Fibroblast of skin of right biceps (primary cell): ENCODE data around the gene HS3ST4.

Experiments
- DNase-seq: peaks from one replicate; pipeline ENCODE4 v3.0.0-alpha.2; 2013

HS3ST4 gene

GRCh38 chr16:25828510-25828909, 136.8 kb downstream of the HS3ST4 start:
- DNase-seq, result no peak

GRCh38 chr16:25832291-25832690, 140.5 kb downstream of the HS3ST4 start:
- no peak for DNase-seq

GRCh38 chr16:25834101-25834500, 142.3 kb downstream of the HS3ST4 start:
- DNase-seq, result no peak

DNA sequence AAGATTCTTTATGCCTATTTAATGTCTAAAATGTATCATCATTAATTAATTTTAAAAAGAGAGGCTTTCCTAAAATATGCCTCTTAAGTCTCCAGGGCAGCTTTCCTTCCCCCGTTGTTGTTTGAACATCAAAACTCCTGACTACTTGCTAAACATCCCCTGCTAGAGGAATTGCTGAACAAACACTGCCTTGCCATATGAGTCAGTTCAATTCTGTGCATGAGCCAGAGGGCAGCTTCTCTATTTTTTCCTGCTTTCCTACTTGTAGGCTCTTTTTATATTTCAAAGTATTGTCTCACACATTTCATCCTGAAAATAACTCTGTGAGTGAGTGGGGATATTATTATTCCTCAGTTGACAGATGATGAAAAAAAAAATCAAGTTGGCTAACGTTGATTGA, 143.4 kb downstream of the HS3ST4 start:
- no peak for DNase-seq

- DNase-seq, result peak; percentile 43
These were observed 147.0 kb downstream of the HS3ST4 start for GRCh38 chr16:25838724-25839186.

GRCh38 chr16:25841761-25842160, 150.0 kb downstream of the HS3ST4 start:
- no peak for DNase-seq

- no peak for DNase-seq
These were observed 154.1 kb downstream of the HS3ST4 start for GRCh38 chr16:25845901-25846300.

- no peak for DNase-seq
These were observed 162.4 kb downstream of the HS3ST4 start for GRCh38 chr16:25854141-25854540.

DNA sequence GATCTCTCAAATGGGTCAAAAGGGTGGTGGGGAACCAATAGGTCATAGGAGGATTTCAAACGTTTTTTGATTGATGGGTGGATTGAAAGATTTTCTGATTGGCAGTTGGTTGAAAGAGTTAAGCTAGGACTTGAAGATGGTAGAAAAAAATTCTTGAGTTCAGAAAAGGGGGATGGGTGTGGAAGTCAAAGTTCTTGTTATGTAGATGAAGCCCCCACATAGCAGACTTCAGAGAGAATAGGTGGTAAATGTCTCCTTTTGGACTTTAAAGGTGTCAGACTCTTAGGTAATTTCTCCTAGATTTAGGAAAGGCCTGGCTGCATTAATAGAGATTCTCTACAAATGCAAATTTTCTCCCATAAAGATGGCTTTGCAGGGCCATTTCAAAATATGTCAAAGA, 163.3 kb downstream of the HS3ST4 start:
- no peak for DNase-seq

DNA sequence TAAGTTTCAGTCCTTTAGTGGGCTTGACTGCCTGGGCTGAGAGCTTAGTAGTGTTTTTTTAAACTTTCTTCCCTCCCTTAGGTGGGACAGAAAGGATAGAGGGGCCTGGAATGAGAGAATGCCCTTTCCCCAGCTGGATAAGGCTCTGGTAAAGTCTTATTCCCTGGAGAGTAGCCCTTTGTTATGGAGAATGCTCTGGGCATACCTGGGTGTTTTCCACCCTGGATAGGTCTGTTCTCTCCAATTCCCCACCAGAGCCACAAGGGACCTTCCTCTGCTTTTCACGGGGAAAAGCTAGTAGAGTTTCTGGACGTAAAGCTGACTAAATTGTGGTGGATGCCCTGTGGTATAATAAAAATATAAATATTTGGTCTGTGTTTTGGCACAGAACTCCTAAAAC, 164.1 kb downstream of the HS3ST4 start:
- no peak for DNase-seq

- DNase-seq, result no peak
These were observed 167.9 kb downstream of the HS3ST4 start for GRCh38 chr16:25859645-25860044.

GRCh38 chr16:25867041-25867440, 175.3 kb downstream of the HS3ST4 start:
- no peak for DNase-seq

GRCh38 chr16:25868106-25868505, 176.3 kb downstream of the HS3ST4 start:
- DNase-seq, result no peak

DNA sequence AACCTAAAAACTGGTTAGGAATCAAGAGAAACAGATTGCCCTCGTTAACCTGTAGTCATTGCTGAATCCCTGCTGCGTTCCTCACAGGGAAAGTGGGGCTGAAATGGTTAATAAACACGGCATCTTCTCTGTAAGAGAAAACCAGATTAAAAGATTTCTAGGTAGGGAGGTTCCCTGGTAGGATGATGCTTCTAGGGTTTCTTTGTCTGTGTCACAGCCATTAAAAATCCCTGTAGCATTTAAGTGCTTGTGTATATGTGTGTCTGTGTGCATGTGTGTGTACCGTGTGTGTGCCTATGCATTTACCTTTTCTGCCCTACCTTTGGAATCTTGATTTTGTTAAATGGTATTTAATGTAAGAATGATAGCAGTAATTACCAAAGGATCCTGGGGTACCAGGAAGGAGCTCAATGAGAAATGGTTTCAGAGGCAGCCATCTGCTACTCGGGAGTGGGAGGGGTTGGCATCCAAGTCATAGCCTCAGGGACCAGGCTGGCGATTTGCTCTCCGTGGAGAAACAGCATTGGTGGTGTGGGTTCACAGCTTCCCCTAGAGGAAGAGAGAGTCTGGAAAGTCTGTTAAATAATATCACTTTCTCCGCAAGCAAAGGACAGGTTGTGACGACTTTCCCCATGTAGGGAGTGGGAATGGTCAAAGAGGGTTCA, 177.1 kb downstream of the HS3ST4 start:
- DNase-seq, result no peak

DNA sequence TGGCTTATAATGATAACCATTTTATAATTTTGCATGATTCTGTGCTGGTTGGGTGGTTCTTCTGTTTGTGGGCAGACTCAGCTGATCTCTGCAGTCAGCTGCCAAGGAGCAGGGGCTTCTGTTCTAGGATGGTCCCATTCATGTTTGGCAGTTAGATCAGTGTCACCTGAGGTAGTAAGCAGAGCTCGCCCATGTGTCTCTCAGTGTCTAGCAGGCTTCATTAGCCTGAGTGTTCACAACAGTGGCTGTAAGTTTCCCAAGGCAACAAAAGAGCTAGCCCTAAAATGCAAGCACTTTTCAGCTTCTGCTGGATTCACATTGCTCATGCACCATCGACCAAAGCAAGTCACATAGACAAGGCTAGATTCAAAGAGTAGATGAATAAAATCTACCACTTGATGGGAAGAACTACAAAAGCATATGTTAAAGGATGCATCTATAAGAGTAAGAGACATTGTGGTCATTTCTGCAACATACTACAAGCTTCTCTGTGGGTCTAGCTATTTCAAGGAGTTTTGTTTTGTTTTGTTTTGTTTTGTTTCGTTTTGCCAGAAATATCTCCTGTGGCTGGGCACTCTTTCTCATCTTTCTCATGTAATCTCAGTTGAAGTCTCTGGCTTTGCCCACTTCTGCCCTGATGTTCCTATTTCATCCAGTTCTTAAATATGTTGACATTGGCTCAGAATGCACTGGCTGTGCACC, 180.8 kb downstream of the HS3ST4 start:
- DNase-seq, result no peak

DNA sequence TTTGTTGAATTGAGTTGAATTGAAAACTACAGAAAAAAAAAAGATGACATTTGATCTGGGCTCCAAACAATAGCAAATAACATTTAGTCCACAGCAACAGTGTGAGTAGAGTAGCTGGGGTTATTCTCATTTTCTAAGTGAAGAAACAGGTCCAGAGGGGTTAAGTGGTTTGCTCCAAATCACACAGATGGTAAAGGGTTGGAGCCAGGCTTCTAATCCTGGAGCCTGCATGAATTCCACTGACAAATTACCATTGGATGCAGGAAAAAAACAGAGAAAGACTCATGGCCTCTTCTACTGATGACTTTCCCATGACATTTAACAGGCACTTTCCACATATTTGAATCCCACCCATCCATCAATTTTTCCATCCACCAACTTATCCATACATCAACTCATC, 182.4 kb downstream of the HS3ST4 start:
- no peak for DNase-seq

GRCh38 chr16:25875956-25876598, 184.3 kb downstream of the HS3ST4 start:
- no peak for DNase-seq

DNA sequence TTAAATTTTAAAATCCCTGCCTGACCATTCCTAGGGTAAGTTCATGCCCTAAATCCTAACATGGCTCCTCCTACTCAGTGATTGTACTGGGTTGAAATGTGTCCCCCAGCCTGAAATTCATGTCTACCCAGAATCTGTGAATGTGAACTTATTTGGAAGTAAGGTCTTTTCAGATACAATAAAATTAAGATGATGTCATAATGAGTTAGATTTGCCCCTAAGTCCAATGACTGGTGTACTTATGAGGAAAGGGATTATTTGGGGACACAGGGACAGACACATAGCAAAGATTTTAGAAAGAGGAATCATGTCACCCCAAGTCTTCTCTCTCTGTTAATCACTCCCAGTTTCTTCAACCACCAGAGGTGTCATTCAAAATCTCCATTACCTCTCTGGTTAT, 185.3 kb downstream of the HS3ST4 start:
- DNase-seq, result no peak

GRCh38 chr16:25886598-25886997, 194.8 kb downstream of the HS3ST4 start:
- no peak for DNase-seq

- no peak for DNase-seq
These were observed 197.1 kb downstream of the HS3ST4 start for GRCh38 chr16:25888868-25889267.

DNA sequence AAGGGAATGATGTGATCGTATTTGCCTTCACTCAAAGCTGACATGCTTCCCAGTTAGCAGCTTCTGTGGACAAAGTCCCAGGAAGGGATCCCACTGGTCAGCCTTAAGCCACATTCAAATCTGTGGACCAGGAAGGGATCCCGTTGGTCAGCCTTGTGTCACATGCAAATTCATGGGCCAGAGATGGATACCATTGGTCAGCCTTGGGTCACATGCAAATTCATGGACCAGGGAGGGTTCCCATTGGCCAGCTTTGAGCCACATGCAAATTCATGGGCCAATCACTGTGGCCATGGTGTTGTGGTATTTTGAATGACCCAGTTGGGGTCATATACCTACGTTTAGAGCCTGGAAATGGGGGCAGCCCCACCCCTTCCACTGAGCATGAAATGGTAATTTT, 201.6 kb downstream of the HS3ST4 start:
- DNase-seq, result no peak

DNA sequence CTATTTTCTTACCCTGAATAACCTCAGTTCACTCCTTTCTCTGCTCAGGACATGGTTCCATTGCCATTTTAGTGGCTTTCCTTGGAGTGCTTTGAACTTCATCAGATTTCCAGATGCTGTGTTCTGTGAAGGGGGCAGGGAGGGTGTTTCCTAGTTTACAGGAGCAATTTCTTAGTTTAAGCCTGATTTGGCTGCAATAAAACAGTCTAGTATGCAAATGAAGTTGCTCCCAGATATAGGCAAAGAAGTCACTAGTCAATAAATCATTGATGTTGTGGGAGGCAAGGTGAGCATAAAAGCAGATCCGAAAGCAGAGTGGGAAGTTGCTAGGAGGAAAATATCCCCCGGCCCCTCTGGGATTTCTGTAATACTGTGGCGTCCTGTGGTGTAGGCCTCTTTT, 202.3 kb downstream of the HS3ST4 start:
- DNase-seq, result no peak

GRCh38 chr16:25895380-25895779, 203.6 kb downstream of the HS3ST4 start:
- DNase-seq, result no peak

GRCh38 chr16:25896411-25896810, 204.7 kb downstream of the HS3ST4 start:
- no peak for DNase-seq
